OCI-LY3 (cell line): ENCODE measurements around the gene LIF.

Source experiments
- H2AFZ ChIP-seq: fragments of 200-600, 300-600 bp; shearing (Covaris generic); 2 replicates; pipeline ENCODE4 v1.6.0; 2014; ENCODE audit warnings: antibody characterized with exemption, low read depth, low read length
- H3K27ac ChIP-seq: fragments of 200-600, 300-600 bp; sonication (generic); 2 replicates; pipeline ENCODE4 v1.5.1; 2014; ENCODE audit warnings: mild to moderate bottlenecking, low read length, moderate library complexity, mixed read lengths
- H3K27me3 ChIP-seq: fragments of 200-600, 300-600 bp; sonication (generic); 2 replicates; pipeline ENCODE4 v1.6.1; 2014; ENCODE audit warnings: low read depth, low read length, mixed read lengths
- H3K36me3 ChIP-seq: fragments of 200-600, 300-600 bp; sonication (generic); replicated peaks from 2 replicates; pipeline ENCODE3; 2014; ENCODE audit warnings: low read depth, low read length, mixed read lengths
- H3K4me1 ChIP-seq: fragments of 300-600, 200-600 bp; sonication (generic); 2 replicates; pipeline ENCODE4 v1.6.1; 2014; ENCODE audit warnings: low read length, mixed read lengths
- H3K4me2 ChIP-seq: fragments of 200-600, 300-600 bp; sonication (generic); 2 replicates; pipeline ENCODE4 v1.6.1; 2014; ENCODE audit warnings: low read length, mixed read lengths
- H3K4me3 ChIP-seq: fragments of 300-600, 200-600 bp; sonication (generic); 2 replicates; pipeline ENCODE4 v1.5.1; 2014; ENCODE audit warnings: antibody characterized with exemption, mild to moderate bottlenecking, low read length, moderate library complexity
- H3K79me2 ChIP-seq: fragments of 300-600, 200-600 bp; shearing (Covaris generic); 2 replicates; pipeline ENCODE4 v1.6.1; 2014; ENCODE audit warnings: mild to moderate bottlenecking, low read length, mixed read lengths
- H3K9ac ChIP-seq: fragments of 300-600, 200-600 bp; shearing (Covaris generic); 2 replicates; pipeline ENCODE4 v1.6.0; 2014; ENCODE audit warnings: mild to moderate bottlenecking, low read length, moderate library complexity
- H3K9me3 ChIP-seq: fragments of 200-600, 300-600 bp; shearing (Covaris generic); 2 replicates; pipeline ENCODE4 v1.6.1; 2014; ENCODE audit warnings: low read length, mixed read lengths; ENCODE audit not compliant: insufficient read depth
- H4K20me1 ChIP-seq: fragments of 200-600, 300-600 bp; sonication (generic); 2 replicates; pipeline ENCODE4 v1.6.1; 2016; ENCODE audit warnings: low read length, mixed read lengths; ENCODE audit not compliant: insufficient read depth
- EZH2phosphoT487 ChIP-seq: fragments of 200-600 bp; shearing (Covaris generic); IDR thresholded peaks from 2 replicates; pipeline ENCODE4 v1.6.1; 2018; ENCODE audit warnings: antibody characterized with exemption, mixed run types, low read depth
- TF ChIP-seq, protein P1 (sequence below): fragments of 200-600, 300-600 bp; sonication (generic); IDR thresholded peaks from 2 replicates; pipeline ENCODE4 v1.5.1; 2014; ENCODE audit warnings: antibody characterized with exemption, low read length, low read depth

LIF gene

DNA sequence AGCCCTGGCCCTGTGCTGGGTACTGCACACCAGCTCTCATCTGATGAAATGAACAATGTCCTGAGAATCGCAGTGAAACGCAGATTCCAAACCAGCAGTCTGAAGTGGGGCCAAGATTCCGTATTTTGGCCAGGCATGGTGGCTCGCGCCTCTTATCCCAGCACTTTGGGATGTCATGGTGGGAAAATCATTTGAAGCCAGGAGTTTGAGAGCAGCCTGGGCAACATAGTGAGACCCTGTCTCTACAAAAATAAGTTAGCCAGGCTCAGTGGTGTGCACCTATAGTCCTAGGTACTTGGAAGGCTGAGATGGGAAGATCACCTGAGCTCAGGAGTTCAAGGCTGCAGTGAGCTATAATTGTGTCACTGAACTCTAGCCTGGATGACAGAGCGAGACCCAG lies 13.0 kb downstream of the LIF start:
- Histone ChIP-seq H3K36me3 (no peaks in the 10 kb centered on the region), H3K4me2 (no peak overlapping the region), H3K9ac (no peak overlapping the region), H3K9me3 (no peaks in the 10 kb centered on the region), H3K4me1 (no peaks in the 10 kb centered on the region), H3K27me3 (peaks cover 22% of the 10 kb centered on the region; the same call in 1 of the 2 replicates), H2AFZ (no peak overlapping the region), H4K20me1 (no peaks in the 10 kb centered on the region), H3K27ac (no peak overlapping the region), H3K79me2 (no peaks in the 10 kb centered on the region), H3K4me3 (no peak overlapping the region)
- no peak for TF ChIP-seq EZH2phosphoT487

DNA sequence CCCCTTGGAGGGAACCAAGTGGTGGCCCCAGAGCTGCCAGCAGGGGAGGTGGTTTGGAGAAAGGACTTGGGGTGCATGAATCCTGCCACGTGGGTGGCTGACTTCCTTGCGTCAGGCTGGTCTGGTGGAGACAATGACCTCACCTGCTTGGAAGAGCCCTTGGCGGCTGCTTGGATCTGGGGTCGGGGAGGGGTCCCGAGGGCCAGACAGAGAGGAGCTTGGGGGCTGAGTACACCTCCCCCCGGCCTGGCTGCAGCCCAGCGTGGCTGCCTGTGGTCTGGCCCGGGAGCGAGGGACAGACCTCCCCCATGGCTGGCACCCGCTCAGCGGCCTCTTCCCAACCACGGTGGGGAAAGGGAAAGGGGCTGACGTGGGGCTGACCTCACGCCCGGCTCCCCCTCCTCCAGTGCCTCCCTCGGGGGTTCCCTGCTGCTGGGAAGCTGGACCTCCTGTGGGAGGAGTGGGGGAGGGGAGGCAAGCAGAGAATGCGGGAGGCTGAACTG lies 13.8 kb downstream of the LIF start:
- Histone ChIP-seq H2AFZ (no peak overlapping the region), H3K9me3 (no peaks in the 10 kb centered on the region), H3K36me3 (no peaks in the 10 kb centered on the region), H3K9ac (no peak overlapping the region), H3K27me3 (peaks cover 22% of the 10 kb centered on the region; the same call in 1 of the 2 replicates), H3K4me1 (no peaks in the 10 kb centered on the region), H3K27ac (no peak overlapping the region), H3K4me2 (no peak overlapping the region), H4K20me1 (no peaks in the 10 kb centered on the region), H3K4me3 (no peak overlapping the region), H3K79me2 (no peaks in the 10 kb centered on the region)
- no peak for TF ChIP-seq EZH2phosphoT487
- TF ChIP-seq, protein P1, sequence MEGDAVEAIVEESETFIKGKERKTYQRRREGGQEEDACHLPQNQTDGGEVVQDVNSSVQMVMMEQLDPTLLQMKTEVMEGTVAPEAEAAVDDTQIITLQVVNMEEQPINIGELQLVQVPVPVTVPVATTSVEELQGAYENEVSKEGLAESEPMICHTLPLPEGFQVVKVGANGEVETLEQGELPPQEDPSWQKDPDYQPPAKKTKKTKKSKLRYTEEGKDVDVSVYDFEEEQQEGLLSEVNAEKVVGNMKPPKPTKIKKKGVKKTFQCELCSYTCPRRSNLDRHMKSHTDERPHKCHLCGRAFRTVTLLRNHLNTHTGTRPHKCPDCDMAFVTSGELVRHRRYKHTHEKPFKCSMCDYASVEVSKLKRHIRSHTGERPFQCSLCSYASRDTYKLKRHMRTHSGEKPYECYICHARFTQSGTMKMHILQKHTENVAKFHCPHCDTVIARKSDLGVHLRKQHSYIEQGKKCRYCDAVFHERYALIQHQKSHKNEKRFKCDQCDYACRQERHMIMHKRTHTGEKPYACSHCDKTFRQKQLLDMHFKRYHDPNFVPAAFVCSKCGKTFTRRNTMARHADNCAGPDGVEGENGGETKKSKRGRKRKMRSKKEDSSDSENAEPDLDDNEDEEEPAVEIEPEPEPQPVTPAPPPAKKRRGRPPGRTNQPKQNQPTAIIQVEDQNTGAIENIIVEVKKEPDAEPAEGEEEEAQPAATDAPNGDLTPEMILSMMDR, result no peak

DNA sequence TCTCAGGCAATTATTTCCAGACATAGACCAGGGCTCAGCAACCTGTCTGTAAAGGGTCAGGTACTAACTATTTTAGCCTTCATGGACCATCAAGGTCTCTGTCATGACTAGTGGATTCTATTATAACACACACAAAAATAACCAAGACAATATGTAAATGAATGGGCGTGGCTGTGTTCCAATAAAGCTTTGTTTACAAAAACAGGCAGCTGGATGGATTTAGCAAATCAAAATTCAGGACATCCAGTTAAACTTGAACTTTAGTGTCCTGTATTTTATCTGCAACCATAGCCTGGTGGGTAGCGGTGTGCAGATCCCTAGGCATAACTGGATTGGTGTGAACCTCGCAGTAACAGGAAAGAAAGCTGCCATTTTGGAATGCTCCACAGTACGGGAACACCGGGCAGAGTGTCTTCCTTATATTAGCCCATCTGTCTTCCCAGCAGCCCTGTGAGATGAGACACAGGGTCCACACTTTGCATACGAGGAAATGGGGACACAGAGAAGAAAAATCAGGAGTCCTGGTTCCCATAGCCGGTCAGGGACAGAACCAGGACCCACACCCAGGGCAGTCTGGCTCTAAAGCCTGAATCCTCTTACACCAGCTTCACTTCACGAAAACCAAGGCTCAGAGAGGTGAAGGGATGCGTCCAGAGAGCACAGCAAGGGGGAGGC lies 15.6 kb downstream of the LIF start:
- Histone ChIP-seq H3K4me1 (no peaks in the 10 kb centered on the region), H3K79me2 (no peaks in the 10 kb centered on the region), H3K4me3 (no peak overlapping the region), H3K27me3 (peaks cover 25% of the 10 kb centered on the region), H3K27ac (no peak overlapping the region), H3K36me3 (no peaks in the 10 kb centered on the region), H3K4me2 (no peak overlapping the region), H3K9me3 (no peaks in the 10 kb centered on the region), H3K9ac (no peak overlapping the region), H4K20me1 (no peaks in the 10 kb centered on the region), H2AFZ (no peak overlapping the region)
- TF ChIP-seq, protein P1, result no peak
- no peak for TF ChIP-seq EZH2phosphoT487

DNA sequence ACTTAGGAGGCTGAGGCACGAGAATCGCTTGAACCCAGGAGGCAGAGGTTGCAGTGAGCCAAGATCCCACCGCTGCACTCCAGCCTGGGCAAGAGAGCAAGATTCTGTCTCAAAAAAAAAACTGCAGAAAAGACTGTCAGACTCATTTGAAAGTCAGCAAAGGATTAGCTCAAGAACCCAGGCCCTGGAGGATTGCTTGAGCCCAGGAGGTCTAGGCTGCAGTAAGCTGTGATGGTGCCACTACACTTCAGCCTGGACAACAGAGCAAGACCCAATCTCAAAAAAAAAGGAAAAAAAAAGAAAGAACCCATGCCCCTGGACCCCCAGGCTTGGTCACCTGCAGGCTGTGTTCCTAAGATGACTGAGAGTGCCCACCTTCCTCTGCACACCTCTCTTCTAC lies 16.2 kb downstream of the LIF start:
- Histone ChIP-seq H2AFZ (no peak overlapping the region), H3K27me3 (peaks cover 30% of the 10 kb centered on the region), H3K27ac (no peak overlapping the region), H3K9me3 (no peaks in the 10 kb centered on the region), H3K9ac (no peak overlapping the region), H3K4me1 (no peaks in the 10 kb centered on the region), H3K4me2 (no peak overlapping the region), H4K20me1 (no peaks in the 10 kb centered on the region), H3K4me3 (no peak overlapping the region), H3K79me2 (no peaks in the 10 kb centered on the region), H3K36me3 (no peaks in the 10 kb centered on the region)
- TF ChIP-seq EZH2phosphoT487, result no peak
- TF ChIP-seq, protein P1, result no peak
